Esophagus squamous epithelium (tissue), 5 donors: Measurements from ENCODE around the gene ITGB2. TPM values are rescaled to one million over a fixed set of nuclear protein-coding genes. Genes with fewer than 3 reads are reported as not detected.
A peak's percentile ranks its signal among the peaks of the same experiment; 100 is the strongest.

Experiments used
- DNase-seq: peaks from one replicate; lab custom pipeline; 2025; lab: John Stamatoyannopoulos, UW
- H3K27ac ChIP-seq, 4 donors: fragments of 200-600 bp; sonication (generic); one replicate each; pipeline ENCODE4 v1.5.1; 2016 to 2019; ENCODE audit warnings: mild to moderate bottlenecking in 1 of 4
- H3K27me3 ChIP-seq, 4 donors: fragments of 200-600 bp; sonication (generic); 1 replicate in 3 of 4; 2 replicates in 1 of 4; pipeline versions ENCODE4 v1.5.1 to v1.6.0; 2017 to 2021; ENCODE audit warnings: antibody characterized with exemption in 1 of 4
- H3K36me3 ChIP-seq, 3 donors: fragments of 200-600 bp; sonication (generic); one replicate each; pipeline ENCODE4 v1.5.1; 2016 to 2019
- H3K4me1 ChIP-seq, 3 donors: fragments of 200-600 bp; sonication (generic); one replicate each; pipeline ENCODE4 v1.5.1; 2017 to 2019
- H3K4me3 ChIP-seq, 4 donors: fragments of 200-600 bp; sonication (generic); 1 replicate in 3 of 4; 2 replicates in 1 of 4; pipeline ENCODE4 v1.5.1; 2016 to 2019; ENCODE audit warnings: mild to moderate bottlenecking in 2 of 4, moderate library complexity in 1 of 4
- H3K9me3 ChIP-seq, 3 donors: fragments of 200-600 bp; sonication (generic); one replicate each; pipeline ENCODE4 v1.5.1; 2016 to 2019
- POLR2A ChIP-seq, 4 donors: fragments of 450-650 bp; IDR thresholded peaks; one replicate each; pipeline ENCODE4 v1.6.1; 2017; ENCODE audit warnings: antibody characterized with exemption in 4 of 4, mild to moderate bottlenecking in 4 of 4, moderate library complexity in 3 of 4
- WGBS, 2 donors: methylation state at CpG; one replicate each; pipeline ENCODE4 v1.1.5; 2018; 5-methylcytosine and 5-hydroxymethylcytosine counted together
- intact Hi-C: fragments of 100-400 bp; cut with DNase I; formaldehyde crosslinking; loops from one replicate; pipeline ENCODE4 v1.15.0; 2022
- total RNA-seq, 4 donors: library from RNA; depleted of rRNA; stranded (reverse); fragments of >200 nt; gene quantifications; one replicate each; pipeline ENCODE4 v1.1.0, GENCODE V29; 2016
- TF ChIP-seq, protein P1 (sequence below), 6 experiments: fragments of 450-650 bp in 4 of 6; fragments of 200-600 bp in 2 of 6; sonication (generic) in 2 of 6; IDR thresholded peaks; one replicate each; pipeline ENCODE4 v1.5.1; 2016 to 2019; ENCODE audit warnings: antibody characterized with exemption in 6 of 6, mild to moderate bottlenecking in 4 of 6, moderate library complexity in 4 of 6
- donor health status: DM: yes; HTN: yes; CAD: no.

Gene ITGB2
- total RNA-seq, 4 donors from 2014 or later: 6.6 to 47.1 (median 18.5) TPM

DNA sequence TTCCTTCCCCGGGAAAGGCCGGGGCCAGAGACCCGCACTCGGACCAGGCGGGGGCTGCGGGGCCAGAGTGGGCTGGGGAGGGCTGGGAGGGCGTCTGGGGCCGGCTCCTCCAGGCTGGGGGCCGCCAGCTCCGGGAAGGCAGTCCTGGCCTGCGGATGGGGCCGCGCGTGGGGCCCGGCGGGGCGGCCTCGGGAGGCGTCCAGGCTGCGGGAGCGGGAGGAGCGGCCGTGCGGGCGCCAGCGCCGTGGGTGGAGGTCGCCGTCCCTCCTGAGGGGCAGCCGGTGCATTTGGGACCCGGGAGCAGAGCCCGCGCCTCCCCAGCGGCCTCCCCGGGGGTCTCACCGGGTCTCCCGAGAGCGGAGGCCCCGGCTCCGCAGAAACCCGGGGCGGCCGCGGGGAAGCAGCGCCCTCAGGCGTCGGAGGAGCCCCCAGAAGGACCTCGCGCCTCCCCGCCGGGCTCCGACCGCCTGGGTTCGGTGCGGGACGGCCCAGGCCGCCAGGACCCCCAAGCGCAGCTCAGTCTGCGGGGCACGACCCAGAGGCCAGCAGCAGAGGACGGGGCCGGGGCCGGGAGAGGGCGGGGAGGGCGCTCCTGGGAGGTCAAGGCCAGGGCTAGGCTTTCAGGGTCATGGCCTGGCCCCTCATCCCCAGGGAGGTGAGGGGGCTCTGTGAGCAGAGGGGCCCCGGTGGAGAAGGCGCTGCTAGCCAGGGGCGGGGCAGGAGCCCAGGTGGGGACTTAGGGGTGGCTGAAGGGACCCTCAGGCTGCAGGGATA lies 11.9 kb upstream of the ITGB2 start:
- peak overlapping the region in 3 of 4 donors; percentile 25 to 50 (median 32) for H3K27ac ChIP-seq
- no peaks in the 10 kb centered on the region for H3K36me3 ChIP-seq
- WGBS, 2 donors: no CpG with 5 or more reads among the region's 68 CpGs
- no peak for DNase-seq
- H3K27me3 ChIP-seq: peaks cover 11 to 77% (median 22%) of the 10 kb centered on the region in 4 donors
- H3K9me3 ChIP-seq: no peaks in the 10 kb centered on the region
- no peak for TF ChIP-seq POLR2A (IDR thresholded peaks at IDR 0.05)
- TF ChIP-seq, protein P1, sequence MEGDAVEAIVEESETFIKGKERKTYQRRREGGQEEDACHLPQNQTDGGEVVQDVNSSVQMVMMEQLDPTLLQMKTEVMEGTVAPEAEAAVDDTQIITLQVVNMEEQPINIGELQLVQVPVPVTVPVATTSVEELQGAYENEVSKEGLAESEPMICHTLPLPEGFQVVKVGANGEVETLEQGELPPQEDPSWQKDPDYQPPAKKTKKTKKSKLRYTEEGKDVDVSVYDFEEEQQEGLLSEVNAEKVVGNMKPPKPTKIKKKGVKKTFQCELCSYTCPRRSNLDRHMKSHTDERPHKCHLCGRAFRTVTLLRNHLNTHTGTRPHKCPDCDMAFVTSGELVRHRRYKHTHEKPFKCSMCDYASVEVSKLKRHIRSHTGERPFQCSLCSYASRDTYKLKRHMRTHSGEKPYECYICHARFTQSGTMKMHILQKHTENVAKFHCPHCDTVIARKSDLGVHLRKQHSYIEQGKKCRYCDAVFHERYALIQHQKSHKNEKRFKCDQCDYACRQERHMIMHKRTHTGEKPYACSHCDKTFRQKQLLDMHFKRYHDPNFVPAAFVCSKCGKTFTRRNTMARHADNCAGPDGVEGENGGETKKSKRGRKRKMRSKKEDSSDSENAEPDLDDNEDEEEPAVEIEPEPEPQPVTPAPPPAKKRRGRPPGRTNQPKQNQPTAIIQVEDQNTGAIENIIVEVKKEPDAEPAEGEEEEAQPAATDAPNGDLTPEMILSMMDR (IDR thresholded peaks at IDR 0.05): peak; percentile 24 to 65 (median 48)
- intact Hi-C loops: loop anchor here (5.0 kb wide), 1 partner anchor 40 kb away; no protein-coding TSS in a partner anchor
- peaks cover 28 to 43% (median 33%) of the 10 kb centered on the region in 3 donors for H3K4me1 ChIP-seq
- H3K4me3 ChIP-seq: peak overlapping the region; percentile 30 to 70 (median 45)

DNA sequence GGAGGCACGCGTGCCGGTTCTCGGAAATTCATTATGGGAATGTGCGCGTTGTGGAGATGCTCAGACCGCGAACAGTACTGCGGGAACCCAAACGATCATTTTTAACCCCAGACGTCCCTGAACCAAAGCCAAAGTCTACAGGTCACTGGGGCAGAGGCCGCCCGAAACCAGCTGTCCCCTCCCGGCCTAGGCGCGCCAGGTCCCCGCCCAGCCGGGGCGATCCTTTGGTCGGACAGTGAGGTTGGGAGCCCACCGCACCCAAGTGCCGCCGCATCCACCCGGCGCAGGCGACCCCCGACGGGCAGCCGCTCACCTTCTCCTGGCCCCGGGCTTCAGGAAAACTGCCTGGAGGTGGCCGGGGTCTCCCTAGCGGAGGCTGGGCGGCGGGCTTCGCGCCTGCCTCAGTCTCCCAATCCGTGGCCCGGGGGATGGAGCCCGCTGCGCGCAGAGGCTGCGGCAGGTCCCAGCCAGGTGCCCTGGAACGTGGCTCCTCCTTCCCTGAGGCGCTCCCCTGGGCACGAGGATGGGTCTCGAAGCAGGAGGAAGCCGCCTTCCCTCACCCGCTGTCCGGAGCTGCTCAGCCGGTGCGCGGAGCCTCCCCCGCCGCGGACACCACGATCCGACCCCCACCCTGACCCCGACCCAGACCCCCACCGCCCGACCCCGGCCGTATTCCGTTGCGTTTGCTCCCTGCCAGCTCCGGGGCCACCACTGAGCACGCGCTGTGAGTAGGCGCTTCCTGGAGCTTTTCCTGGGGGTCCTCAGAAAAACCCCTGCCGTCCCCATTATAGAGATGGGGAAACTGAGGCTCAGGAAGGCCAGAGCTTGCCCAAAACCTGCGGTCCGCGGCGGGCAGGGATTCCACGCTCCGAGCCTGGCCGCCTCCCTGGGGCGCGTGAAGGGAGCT lies 11.1 kb upstream of the ITGB2 start:
- TF ChIP-seq, protein P1 (IDR thresholded peaks at IDR 0.05): no peak
- TF ChIP-seq POLR2A (IDR thresholded peaks at IDR 0.05): no peak
- DNase-seq: no peak
- peaks cover 37 to 51% (median 42%) of the 10 kb centered on the region in 3 donors for H3K4me1 ChIP-seq
- H3K27me3 ChIP-seq: peaks cover 11 to 86% (median 22%) of the 10 kb centered on the region in 4 donors
- peak overlapping the region; percentile 30 to 70 (median 45) for H3K4me3 ChIP-seq
- H3K27ac ChIP-seq: peak overlapping the region in 3 of 4 donors; percentile 32 to 50 (median 39)
- intact Hi-C loops: loop anchor here (5.0 kb wide), 1 partner anchor 39 kb away; no protein-coding TSS in a partner anchor
- WGBS, 2 donors: 0 to 7% methylated on average over 3 to 7 of the region's 78 CpGs
- no peaks in the 10 kb centered on the region for H3K36me3 ChIP-seq
- no peaks in the 10 kb centered on the region for H3K9me3 ChIP-seq

DNA sequence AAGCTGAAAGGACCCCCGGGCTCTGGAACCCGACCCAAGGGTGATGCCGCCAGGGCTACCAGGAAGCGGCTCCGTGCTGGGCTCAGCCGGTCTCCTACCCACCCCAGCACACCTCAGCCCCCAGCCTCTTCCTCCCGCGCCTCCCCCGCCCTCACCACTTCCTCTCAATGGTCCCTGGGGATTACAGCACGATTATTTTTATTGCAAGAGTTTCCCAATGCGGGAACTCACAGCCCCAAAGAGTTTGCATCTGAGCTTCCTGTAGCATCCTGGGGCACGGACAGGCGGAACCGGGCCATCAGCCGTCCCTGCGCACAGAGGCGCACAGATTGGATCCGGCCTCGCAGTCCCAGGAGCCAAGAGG lies 10.4 kb upstream of the ITGB2 start:
- peak overlapping the region in 2 of 4 donors; percentile 39 to 50 for H3K27ac ChIP-seq
- TF ChIP-seq, protein P1 (IDR thresholded peaks at IDR 0.05): no peak
- no peak for TF ChIP-seq POLR2A (IDR thresholded peaks at IDR 0.05)
- no peak for DNase-seq
- peaks cover 11 to 91% (median 22%) of the 10 kb centered on the region in 4 donors for H3K27me3 ChIP-seq
- peak overlapping the region; percentile 30 to 70 (median 45) for H3K4me3 ChIP-seq
- no peaks in the 10 kb centered on the region for H3K9me3 ChIP-seq
- peaks cover 42 to 57% (median 47%) of the 10 kb centered on the region in 3 donors for H3K4me1 ChIP-seq
- intact Hi-C loops: loop anchor here (5.0 kb wide), 1 partner anchor 39 kb away; no protein-coding TSS in a partner anchor
- WGBS, 2 donors: 5 to 8% methylated on average over 8 to 15 of the region's 19 CpGs
- no peaks in the 10 kb centered on the region for H3K36me3 ChIP-seq

DNA sequence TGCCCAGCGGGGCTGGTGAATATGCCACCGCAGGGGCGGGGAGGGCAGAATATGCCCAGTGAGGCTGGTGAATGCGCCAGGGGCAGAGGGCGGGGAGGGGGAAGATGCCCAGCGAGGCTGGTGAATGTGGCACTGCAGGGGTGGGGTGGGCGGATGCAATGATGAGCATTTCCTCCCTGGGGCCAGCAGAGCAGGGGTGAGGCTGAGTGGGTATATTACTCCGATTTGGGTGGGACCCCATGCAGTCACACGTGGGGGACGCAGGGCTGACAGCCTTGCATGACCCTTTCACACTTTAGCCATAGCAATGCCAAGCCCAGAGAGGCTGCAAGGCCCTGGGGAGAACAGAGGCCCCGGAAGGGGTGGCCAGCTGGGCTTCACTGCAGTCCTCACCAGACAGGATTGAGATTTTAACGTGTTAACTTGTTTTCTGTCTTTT lies 9.9 kb upstream of the ITGB2 start:
- Histone ChIP-seq H3K27me3 (peaks cover 11 to 92% (median 22%) of the 10 kb centered on the region in 4 donors), H3K4me3 (no peak overlapping the region), H3K36me3 (no peaks in the 10 kb centered on the region), H3K4me1 (peaks cover 46 to 63% (median 52%) of the 10 kb centered on the region in 3 donors), H3K9me3 (no peaks in the 10 kb centered on the region), H3K27ac (peak overlapping the region in 2 of 4 donors; percentile 36 to 50)
- no peak for DNase-seq
- intact Hi-C loops: loop anchor here (5.0 kb wide), 1 partner anchor 38 kb away; no protein-coding TSS in a partner anchor
- 30 to 44% methylated on average over 8 to 11 of the region's 12 CpGs for WGBS, 2 donors
- TF ChIP-seq, protein P1 (IDR thresholded peaks at IDR 0.05): no peak
- TF ChIP-seq POLR2A (IDR thresholded peaks at IDR 0.05): no peak
